ENCODE measurements around the gene PHF21A. TPM values are rescaled to one million over a fixed set of nuclear protein-coding genes. Genes with fewer than 3 reads are reported as not detected.

PHF21A gene
- total and polyA plus RNA-seq, 2 of the 13 experiments (the other 11 are each of a cell fraction or from before 2014, with no cell fraction given): 4.1 to 34.6 TPM

GRCh38 chr11:45917623-45918330 lies 203.5 kb downstream of the PHF21A start, which contains the start of gene PEX16 (continued):
- no peak for TF ChIP-seq RELA (CRISPR knock-in tag; IDR thresholded peaks at IDR 0.05)
- TF ChIP-seq ZNF432 (CRISPR knock-in tag; IDR thresholded peaks at IDR 0.05; ENCODE audit: borderline replicate concordance): no peak
- TF ChIP-seq, protein P1, sequence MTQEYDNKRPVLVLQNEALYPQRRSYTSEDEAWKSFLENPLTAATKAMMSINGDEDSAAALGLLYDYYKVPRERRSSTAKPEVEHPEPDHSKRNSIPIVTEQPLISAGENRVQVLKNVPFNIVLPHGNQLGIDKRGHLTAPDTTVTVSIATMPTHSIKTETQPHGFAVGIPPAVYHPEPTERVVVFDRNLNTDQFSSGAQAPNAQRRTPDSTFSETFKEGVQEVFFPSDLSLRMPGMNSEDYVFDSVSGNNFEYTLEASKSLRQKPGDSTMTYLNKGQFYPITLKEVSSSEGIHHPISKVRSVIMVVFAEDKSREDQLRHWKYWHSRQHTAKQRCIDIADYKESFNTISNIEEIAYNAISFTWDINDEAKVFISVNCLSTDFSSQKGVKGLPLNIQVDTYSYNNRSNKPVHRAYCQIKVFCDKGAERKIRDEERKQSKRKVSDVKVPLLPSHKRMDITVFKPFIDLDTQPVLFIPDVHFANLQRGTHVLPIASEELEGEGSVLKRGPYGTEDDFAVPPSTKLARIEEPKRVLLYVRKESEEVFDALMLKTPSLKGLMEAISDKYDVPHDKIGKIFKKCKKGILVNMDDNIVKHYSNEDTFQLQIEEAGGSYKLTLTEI (CRISPR knock-in tag; conservative IDR thresholded peaks at IDR 0.05): no peak
- TF ChIP-seq RFX3 (CRISPR knock-in tag; IDR thresholded peaks at IDR 0.05): peak; percentile 56; the same call in 1 of the 2 replicates
- TF ChIP-seq, protein P2, sequence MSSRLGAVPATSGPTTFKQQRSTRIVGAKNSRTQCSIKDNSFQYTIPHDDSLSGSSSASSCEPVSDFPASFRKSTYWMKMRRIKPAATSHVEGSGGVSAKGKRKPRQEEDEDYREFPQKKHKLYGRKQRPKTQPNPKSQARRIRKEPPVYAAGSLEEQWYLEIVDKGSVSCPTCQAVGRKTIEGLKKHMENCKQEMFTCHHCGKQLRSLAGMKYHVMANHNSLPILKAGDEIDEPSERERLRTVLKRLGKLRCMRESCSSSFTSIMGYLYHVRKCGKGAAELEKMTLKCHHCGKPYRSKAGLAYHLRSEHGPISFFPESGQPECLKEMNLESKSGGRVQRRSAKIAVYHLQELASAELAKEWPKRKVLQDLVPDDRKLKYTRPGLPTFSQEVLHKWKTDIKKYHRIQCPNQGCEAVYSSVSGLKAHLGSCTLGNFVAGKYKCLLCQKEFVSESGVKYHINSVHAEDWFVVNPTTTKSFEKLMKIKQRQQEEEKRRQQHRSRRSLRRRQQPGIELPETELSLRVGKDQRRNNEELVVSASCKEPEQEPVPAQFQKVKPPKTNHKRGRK (CRISPR knock-in tag; IDR thresholded peaks at IDR 0.05): no peak
- no peak for TF ChIP-seq HNRNPH1 (optimal IDR thresholded peaks at IDR 0.05; ENCODE audit: low read depth, low read length)
- no peak for TF ChIP-seq CENPT (CRISPR knock-in tag; IDR thresholded peaks at IDR 0.05; ENCODE audit: low read depth)
- no peak for TF ChIP-seq IRF2 (CRISPR knock-in tag; IDR thresholded peaks at IDR 0.05)
- TF ChIP-seq ZC3H4 (CRISPR knock-in tag; IDR thresholded peaks at IDR 0.05; ENCODE audit: borderline replicate concordance): no peak
- no peak for TF ChIP-seq ZNF616 (CRISPR knock-in tag; IDR thresholded peaks at IDR 0.05; ENCODE audit: low read depth)
- TF ChIP-seq, protein P3, sequence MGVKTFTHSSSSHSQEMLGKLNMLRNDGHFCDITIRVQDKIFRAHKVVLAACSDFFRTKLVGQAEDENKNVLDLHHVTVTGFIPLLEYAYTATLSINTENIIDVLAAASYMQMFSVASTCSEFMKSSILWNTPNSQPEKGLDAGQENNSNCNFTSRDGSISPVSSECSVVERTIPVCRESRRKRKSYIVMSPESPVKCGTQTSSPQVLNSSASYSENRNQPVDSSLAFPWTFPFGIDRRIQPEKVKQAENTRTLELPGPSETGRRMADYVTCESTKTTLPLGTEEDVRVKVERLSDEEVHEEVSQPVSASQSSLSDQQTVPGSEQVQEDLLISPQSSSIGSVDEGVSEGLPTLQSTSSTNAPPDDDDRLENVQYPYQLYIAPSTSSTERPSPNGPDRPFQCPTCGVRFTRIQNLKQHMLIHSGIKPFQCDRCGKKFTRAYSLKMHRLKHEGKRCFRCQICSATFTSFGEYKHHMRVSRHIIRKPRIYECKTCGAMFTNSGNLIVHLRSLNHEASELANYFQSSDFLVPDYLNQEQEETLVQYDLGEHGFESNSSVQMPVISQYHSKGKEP (CRISPR knock-in tag; IDR thresholded peaks at IDR 0.05): no peak
- TF ChIP-seq SKI (IDR thresholded peaks at IDR 0.05; ENCODE audit: partially characterized antibody): no peak
- TF ChIP-seq AHR (CRISPR knock-in tag; IDR thresholded peaks at IDR 0.05): no peak
- TF ChIP-seq, protein P4, sequence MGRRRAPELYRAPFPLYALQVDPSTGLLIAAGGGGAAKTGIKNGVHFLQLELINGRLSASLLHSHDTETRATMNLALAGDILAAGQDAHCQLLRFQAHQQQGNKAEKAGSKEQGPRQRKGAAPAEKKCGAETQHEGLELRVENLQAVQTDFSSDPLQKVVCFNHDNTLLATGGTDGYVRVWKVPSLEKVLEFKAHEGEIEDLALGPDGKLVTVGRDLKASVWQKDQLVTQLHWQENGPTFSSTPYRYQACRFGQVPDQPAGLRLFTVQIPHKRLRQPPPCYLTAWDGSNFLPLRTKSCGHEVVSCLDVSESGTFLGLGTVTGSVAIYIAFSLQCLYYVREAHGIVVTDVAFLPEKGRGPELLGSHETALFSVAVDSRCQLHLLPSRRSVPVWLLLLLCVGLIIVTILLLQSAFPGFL (CRISPR knock-in tag; IDR thresholded peaks at IDR 0.05): no peak
- TF ChIP-seq ATF5 (CRISPR knock-in tag; IDR thresholded peaks at IDR 0.05; ENCODE audit: low read depth): no peak
- TF ChIP-seq, protein P5, sequence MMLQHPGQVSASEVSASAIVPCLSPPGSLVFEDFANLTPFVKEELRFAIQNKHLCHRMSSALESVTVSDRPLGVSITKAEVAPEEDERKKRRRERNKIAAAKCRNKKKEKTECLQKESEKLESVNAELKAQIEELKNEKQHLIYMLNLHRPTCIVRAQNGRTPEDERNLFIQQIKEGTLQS (CRISPR knock-in tag; IDR thresholded peaks at IDR 0.05): no peak
- no peak for TF ChIP-seq ZNF768 (CRISPR knock-in tag; IDR thresholded peaks at IDR 0.05)
- no peak for TF ChIP-seq ZNF292 (CRISPR knock-in tag; IDR thresholded peaks at IDR 0.05; ENCODE audit: borderline replicate concordance, low read depth)
- TF ChIP-seq ZNF710 (CRISPR knock-in tag; IDR thresholded peaks at IDR 0.05; ENCODE audit: borderline replicate concordance): no peak
- TF ChIP-seq MAFF (IDR thresholded peaks at IDR 0.05; ENCODE audit: low read depth, low read length): no peak
